ENCODE data around the gene RLN1.

Gene RLN1

DNA sequence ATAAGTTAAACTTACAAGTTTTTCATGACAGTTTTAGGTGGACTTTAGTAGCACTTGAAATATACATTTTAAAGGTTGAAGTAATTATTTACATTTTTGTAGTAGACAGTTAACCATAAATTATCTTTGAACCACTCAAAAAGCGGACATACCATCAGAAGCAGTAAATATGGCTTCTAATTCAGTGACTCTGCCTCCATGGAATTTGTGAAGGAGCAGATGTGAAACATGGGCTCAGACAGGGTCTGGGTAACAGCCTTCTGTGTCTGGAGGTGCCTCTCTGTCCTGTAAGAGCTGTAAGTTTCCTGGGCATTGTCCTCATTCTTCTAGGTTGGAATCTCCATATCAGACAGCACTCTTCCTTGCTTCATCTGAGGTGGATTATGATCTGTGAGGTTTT, 47.5 kb downstream of the RLN1 start:
- POLR2A ChIA-PET, result no interaction called here
- TF ChIP-seq CTCF (IDR thresholded peaks at IDR 0.05; ENCODE audit: control extremely low read depth, extremely low read depth, low read depth, missing control alignments), result no peak

GRCh38 chr9:5288591-5288990, 51.1 kb downstream of the RLN1 start:
- ChIA-PET CTCF (interaction anchor here (1.6 kb wide), 1 partner anchor 72 kb away, joined by 4 read pairs; no protein-coding TSS in a partner anchor), POLR2A (no interaction called here)
- DNase-seq (ENCODE audit: extremely low spot score), result no peak
- no peak for TF ChIP-seq CTCF (IDR thresholded peaks at IDR 0.05; ENCODE audit: control extremely low read depth, extremely low read depth, low read depth, missing control alignments)

More for the DNA sequence above, 47.5 kb downstream of the RLN1 start:
- no peak for DNase-seq (ENCODE audit: extremely low spot score)
- CTCF ChIA-PET, result no interaction called here

DNA sequence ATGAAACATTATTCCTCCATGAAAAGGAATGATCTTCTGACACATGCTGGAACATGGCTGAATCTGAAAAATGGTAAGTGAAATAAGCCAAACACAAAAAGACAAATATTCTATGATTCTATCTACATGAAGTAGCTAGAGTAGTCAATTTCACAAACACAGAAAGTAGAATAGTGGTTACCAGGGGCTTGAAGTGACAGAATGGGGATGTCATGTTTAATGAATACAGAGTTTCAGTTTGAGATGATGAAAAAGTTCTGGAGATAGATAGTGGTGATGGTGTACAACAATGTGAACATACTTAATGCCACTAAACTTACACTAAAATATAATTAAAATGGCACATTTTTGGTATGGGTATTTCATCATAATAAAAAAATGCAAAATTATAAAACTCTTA, 53.4 kb downstream of the RLN1 start:
- ChIA-PET CTCF (no interaction called here), POLR2A (no interaction called here)
- TF ChIP-seq CTCF (IDR thresholded peaks at IDR 0.05; ENCODE audit: control extremely low read depth, extremely low read depth, low read depth, missing control alignments), result no peak
- no peak for DNase-seq (ENCODE audit: extremely low spot score)

All from GM10248 (cell line).